Suprapubic skin (tissue), 3 donors: ENCODE results near the gene CAD.

Source experiments
- POLR2AphosphoS5 ChIP-seq, 3 donors: sonication (generic); formaldehyde crosslinking; IDR thresholded peaks; one replicate each; pipeline ENCODE4 v1.6.1; 2017; ENCODE audit warnings: antibody characterized with exemption in 3 of 3
- TF ChIP-seq, protein P1 (sequence below), 2 donors: fragments of 200-600 bp in 1 of 2; fragments of 450-650 bp in 1 of 2; sonication (generic) in 1 of 2; IDR thresholded peaks; one replicate each; pipeline ENCODE4 v1.5.1; 2016 to 2019; ENCODE audit warnings: antibody characterized with exemption in 2 of 2, mild to moderate bottlenecking in 1 of 2, moderate library complexity in 1 of 2

DNA sequence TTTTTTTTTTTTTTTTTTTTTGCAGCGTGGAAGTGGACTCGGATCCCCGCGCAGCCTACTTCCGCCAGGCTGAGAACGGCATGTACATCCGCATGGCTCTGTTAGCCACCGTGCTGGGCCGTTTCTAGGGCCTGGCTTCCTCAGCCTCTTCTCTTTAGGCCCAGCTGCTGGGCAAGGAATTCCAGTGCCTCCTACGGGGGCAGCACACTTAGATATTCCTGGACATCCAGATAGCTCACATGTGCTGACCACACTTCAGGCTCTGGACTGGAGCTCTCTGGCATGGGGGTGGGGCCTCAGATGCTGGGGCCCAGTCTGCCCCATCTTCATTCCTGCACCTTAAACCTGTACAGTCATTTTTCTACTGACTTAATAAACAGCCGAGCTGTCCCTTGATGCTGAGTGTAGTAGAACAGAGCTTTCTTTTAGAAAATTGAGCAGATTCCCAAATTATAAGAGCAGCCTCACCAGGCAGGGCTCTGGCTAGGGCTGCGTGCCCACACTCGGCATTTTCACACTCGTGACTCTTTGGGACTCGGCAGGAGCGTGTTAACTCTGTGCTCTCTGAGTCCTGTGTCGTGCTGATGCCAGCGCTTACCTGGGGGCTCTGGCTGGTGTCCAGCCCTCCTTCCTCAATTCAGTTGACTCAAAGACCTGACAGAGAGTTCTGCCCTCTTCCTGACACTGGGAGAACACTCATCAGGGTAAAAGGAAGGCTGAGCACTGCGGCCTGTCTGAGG is 26.4 kb downstream of the CAD start:
- TF ChIP-seq, protein P1, sequence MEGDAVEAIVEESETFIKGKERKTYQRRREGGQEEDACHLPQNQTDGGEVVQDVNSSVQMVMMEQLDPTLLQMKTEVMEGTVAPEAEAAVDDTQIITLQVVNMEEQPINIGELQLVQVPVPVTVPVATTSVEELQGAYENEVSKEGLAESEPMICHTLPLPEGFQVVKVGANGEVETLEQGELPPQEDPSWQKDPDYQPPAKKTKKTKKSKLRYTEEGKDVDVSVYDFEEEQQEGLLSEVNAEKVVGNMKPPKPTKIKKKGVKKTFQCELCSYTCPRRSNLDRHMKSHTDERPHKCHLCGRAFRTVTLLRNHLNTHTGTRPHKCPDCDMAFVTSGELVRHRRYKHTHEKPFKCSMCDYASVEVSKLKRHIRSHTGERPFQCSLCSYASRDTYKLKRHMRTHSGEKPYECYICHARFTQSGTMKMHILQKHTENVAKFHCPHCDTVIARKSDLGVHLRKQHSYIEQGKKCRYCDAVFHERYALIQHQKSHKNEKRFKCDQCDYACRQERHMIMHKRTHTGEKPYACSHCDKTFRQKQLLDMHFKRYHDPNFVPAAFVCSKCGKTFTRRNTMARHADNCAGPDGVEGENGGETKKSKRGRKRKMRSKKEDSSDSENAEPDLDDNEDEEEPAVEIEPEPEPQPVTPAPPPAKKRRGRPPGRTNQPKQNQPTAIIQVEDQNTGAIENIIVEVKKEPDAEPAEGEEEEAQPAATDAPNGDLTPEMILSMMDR (IDR thresholded peaks at IDR 0.05) = no peak
- TF ChIP-seq POLR2AphosphoS5 (IDR thresholded peaks at IDR 0.05) = no peak
